HUES48 (cell line): ENCODE data around the gene POFUT2.

Source experiments
- H3K27ac ChIP-seq: one replicate; pipeline ENCODE4 v1.7.0; 2013; ENCODE audit warnings: low read depth, low read length, inconsistent platforms
- H3K27me3 ChIP-seq: 2 replicates; pipeline ENCODE4 v1.6.1; 2013; ENCODE audit warnings: mild to moderate bottlenecking, low read length; ENCODE audit not compliant: control insufficient read depth, insufficient read depth
- H3K36me3 ChIP-seq: 2 replicates; pipeline ENCODE4 v1.6.1; 2013; ENCODE audit warnings: low read length; ENCODE audit not compliant: control insufficient read depth, insufficient read depth
- H3K4me1 ChIP-seq: 2 replicates; pipeline ENCODE4 v1.6.1; 2013; ENCODE audit warnings: mild to moderate bottlenecking, low read length; ENCODE audit not compliant: control insufficient read depth, insufficient read depth
- H3K4me3 ChIP-seq: 2 replicates; pipeline ENCODE4 v1.5.1; 2013; ENCODE audit warnings: mild to moderate bottlenecking, low read depth, low read length
- H3K9ac ChIP-seq: 2 replicates; pipeline ENCODE4 v1.6.1; 2013; ENCODE audit warnings: mild to moderate bottlenecking, low read depth, low read length, moderate library complexity
- H3K9me3 ChIP-seq: 2 replicates; pipeline ENCODE4 v1.6.1; 2013; ENCODE audit warnings: low read length; ENCODE audit not compliant: control insufficient read depth, insufficient read depth

POFUT2 gene

GRCh38 chr21:45331531-45332147 is 43.9 kb upstream of the POFUT2 start:
- Histone ChIP-seq H3K9me3 (no peaks in the 10 kb centered on the region), H3K36me3 (no peaks in the 10 kb centered on the region), H3K4me1 (peaks cover 37% of the 10 kb centered on the region), H3K27ac (peak overlapping the region; percentile 35), H3K4me3 (no peak overlapping the region), H3K9ac (no peak overlapping the region), H3K27me3 (no peaks in the 10 kb centered on the region)

GRCh38 chr21:45330851-45331261 is 43.2 kb upstream of the POFUT2 start:
- no peaks in the 10 kb centered on the region for H3K27me3 ChIP-seq
- H3K4me3 ChIP-seq: no peak overlapping the region
- H3K27ac ChIP-seq: peak overlapping the region; percentile 87
- H3K9me3 ChIP-seq: no peaks in the 10 kb centered on the region
- H3K4me1 ChIP-seq: peaks cover 37% of the 10 kb centered on the region
- H3K9ac ChIP-seq: no peak overlapping the region
- no peaks in the 10 kb centered on the region for H3K36me3 ChIP-seq

GRCh38 chr21:45330075-45330781 is 42.5 kb upstream of the POFUT2 start:
- H3K9me3 ChIP-seq: no peaks in the 10 kb centered on the region
- no peaks in the 10 kb centered on the region for H3K36me3 ChIP-seq
- peak overlapping the region; percentile 87 for H3K27ac ChIP-seq
- peak overlapping the region; percentile 24; the same call in 1 of the 2 replicates for H3K9ac ChIP-seq
- H3K4me1 ChIP-seq: peaks cover 37% of the 10 kb centered on the region
- H3K27me3 ChIP-seq: no peaks in the 10 kb centered on the region
- no peak overlapping the region for H3K4me3 ChIP-seq

DNA sequence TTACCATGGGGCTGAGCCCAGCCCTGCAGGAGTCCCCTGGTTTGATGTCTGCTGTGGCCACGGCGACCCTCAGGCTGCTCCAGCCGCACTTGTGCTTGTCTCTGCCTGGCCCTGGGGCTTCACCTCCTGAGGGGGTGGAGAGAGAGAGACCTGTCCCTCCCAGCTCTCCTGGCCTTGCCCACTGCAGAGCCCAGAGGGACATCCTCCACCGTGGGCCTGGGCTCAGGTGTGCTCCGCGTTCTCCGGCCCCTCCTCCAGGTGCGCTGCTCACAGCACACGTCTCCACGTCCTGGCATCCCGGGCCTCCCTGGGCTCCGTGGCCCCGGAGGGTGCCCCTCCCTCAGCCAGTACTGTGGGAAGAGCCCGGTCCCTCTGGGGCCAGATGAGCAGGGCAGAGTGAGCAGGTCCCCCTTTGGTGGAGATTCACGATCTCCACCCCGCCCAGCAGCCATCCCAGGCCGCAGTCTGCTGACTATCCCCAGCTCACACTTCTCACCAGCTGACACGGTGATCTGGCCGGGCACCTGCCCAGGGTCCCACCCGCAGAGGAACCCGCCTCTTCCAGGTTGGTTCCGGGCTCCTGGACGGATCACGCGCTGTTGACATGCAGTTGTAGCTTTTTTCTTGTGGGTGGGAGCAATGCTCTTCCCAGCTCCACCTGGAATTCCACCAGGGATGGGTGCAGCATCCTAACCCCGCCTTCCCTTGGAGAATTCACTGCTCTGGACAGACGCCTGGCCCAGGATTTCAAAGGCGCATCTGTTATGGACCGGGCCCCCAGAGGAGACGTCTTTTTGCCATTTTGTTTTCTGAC is 41.8 kb upstream of the POFUT2 start:
- no peaks in the 10 kb centered on the region for H3K36me3 ChIP-seq
- H3K27me3 ChIP-seq: no peaks in the 10 kb centered on the region
- peak overlapping the region; percentile 24; the same call in 1 of the 2 replicates for H3K9ac ChIP-seq
- H3K27ac ChIP-seq: peak overlapping the region; percentile 87
- H3K4me3 ChIP-seq: no peak overlapping the region
- peaks cover 36% of the 10 kb centered on the region for H3K4me1 ChIP-seq
- H3K9me3 ChIP-seq: no peaks in the 10 kb centered on the region

GRCh38 chr21:45328198-45329091 is 40.8 kb upstream of the POFUT2 start:
- Histone ChIP-seq H3K27ac (peak overlapping the region; percentile 14), H3K9ac (no peak overlapping the region), H3K9me3 (no peaks in the 10 kb centered on the region), H3K36me3 (no peaks in the 10 kb centered on the region), H3K4me1 (peaks cover 30% of the 10 kb centered on the region), H3K4me3 (no peak overlapping the region), H3K27me3 (no peaks in the 10 kb centered on the region)

GRCh38 chr21:45327441-45328197 is 39.9 kb upstream of the POFUT2 start:
- Histone ChIP-seq H3K4me1 (peaks cover 34% of the 10 kb centered on the region), H3K9me3 (no peaks in the 10 kb centered on the region), H3K9ac (no peak overlapping the region), H3K27me3 (no peaks in the 10 kb centered on the region), H3K27ac (no peak overlapping the region), H3K36me3 (no peaks in the 10 kb centered on the region), H3K4me3 (no peak overlapping the region)

- no peaks in the 10 kb centered on the region for H3K36me3 ChIP-seq
- peaks cover 40% of the 10 kb centered on the region for H3K4me1 ChIP-seq
- H3K9me3 ChIP-seq: no peaks in the 10 kb centered on the region
- no peak overlapping the region for H3K9ac ChIP-seq
- no peak overlapping the region for H3K4me3 ChIP-seq
- H3K27me3 ChIP-seq: no peaks in the 10 kb centered on the region
- no peak overlapping the region for H3K27ac ChIP-seq
These were observed 39.3 kb upstream of the POFUT2 start for GRCh38 chr21:45326891-45327440.

DNA sequence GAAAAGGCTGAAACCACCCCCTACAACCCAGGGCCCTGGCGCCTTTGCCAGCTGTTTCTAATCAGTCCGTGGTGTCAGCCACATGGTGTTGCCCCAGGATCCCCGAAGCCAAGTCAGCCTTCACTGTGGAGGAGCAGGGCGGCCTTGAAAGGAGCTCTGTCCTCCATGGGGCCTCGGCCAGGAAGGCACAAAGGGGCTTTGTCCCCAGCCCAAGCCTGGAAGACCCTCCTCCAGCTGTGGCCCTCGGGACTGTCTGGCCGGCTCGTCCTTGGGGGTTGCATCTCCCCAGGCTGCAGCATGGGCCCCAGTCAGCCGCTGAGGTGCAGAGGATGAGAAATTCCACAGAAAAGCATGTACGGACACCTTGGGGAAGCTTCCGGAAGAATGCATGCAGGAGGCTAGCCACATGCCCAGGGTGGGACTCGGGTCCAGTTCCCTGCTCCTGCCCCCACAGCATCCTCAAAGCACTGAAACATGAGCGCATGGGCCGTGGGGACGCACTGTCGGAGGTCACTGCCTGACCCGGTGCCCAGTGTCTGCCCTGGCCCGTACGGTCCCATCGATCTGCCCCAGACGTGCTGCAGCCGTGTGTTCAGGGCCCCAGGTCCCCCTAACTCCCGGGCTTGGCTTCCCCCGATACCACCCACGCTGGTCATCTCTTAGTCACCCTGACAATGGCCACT is 38.6 kb upstream of the POFUT2 start:
- H3K4me1 ChIP-seq: peaks cover 35% of the 10 kb centered on the region
- H3K9me3 ChIP-seq: no peaks in the 10 kb centered on the region
- no peak overlapping the region for H3K4me3 ChIP-seq
- no peak overlapping the region for H3K27ac ChIP-seq
- H3K27me3 ChIP-seq: no peaks in the 10 kb centered on the region
- H3K9ac ChIP-seq: no peak overlapping the region
- no peaks in the 10 kb centered on the region for H3K36me3 ChIP-seq

GRCh38 chr21:45325206-45326168 is 37.8 kb upstream of the POFUT2 start:
- H3K27ac ChIP-seq: no peak overlapping the region
- no peak overlapping the region for H3K4me3 ChIP-seq
- no peaks in the 10 kb centered on the region for H3K9me3 ChIP-seq
- H3K36me3 ChIP-seq: no peaks in the 10 kb centered on the region
- H3K27me3 ChIP-seq: no peaks in the 10 kb centered on the region
- peaks cover 32% of the 10 kb centered on the region for H3K4me1 ChIP-seq
- no peak overlapping the region for H3K9ac ChIP-seq
